Hippocampal formation (tissue), 2 donors: Measurements from ENCODE around the gene SGTA.
"Not testable (repeated sequence)": the region's sequence is repeated elsewhere in the genome, so short reads cannot be mapped to it uniquely, and the experiment has no call there.

Source experiments
- DNase-seq, 2 donors: peaks; one replicate each; lab custom pipeline; 2025; lab: John Stamatoyannopoulos, UW

The SGTA gene

DNA sequence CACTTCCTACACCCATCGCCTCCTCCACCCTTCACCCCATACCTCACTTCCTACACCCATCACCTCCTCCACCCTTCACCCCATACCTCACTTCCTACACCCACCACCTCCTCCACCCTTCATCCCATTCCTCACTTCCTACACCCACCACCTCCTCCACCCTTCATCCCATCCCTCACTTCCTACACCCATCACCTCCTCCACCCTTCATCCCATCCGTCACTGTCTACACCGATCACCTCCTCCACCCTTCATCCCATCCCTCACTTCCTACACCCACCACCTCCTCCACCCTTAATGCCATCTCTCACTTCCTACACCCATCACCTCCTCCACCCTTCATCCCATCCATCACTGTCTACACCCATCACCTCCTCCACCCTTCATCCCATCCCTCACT, 69.9 kb downstream of the SGTA start:
- DNase-seq = not testable (repeated sequence)

- no peak for DNase-seq
Observed at GRCh38 chr19:2711875-2712205, 71.2 kb downstream of the SGTA start.

- DNase-seq = no peak
Observed at GRCh38 chr19:2711172-2711874, 71.8 kb downstream of the SGTA start.

DNA sequence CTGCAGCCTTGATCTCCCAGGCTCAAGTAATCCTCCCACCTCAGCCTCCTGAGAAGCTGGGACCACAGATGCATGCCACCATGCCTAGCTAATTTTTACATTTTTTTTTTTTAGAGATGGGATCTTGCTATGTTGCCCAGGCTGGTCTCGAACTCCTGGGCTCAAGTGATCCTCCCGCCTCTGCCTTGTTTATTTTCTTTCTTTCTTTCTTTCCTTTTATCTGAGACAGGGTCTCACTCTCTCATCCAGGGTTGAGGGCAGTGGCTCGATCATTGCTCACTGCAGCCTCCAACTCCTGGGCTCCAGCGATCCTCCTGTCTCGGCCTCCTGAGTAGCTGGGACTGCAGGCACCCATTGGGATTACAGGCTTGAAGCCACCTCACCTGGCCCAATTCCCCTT, 76.8 kb downstream of the SGTA start:
- no peak for DNase-seq
